ENCODE results near the gene RIPOR3.
"Not testable (repeated sequence)": the region's sequence is repeated elsewhere in the genome, so short reads cannot be mapped to it uniquely, and the experiment has no call there.

The RIPOR3 gene

DNA sequence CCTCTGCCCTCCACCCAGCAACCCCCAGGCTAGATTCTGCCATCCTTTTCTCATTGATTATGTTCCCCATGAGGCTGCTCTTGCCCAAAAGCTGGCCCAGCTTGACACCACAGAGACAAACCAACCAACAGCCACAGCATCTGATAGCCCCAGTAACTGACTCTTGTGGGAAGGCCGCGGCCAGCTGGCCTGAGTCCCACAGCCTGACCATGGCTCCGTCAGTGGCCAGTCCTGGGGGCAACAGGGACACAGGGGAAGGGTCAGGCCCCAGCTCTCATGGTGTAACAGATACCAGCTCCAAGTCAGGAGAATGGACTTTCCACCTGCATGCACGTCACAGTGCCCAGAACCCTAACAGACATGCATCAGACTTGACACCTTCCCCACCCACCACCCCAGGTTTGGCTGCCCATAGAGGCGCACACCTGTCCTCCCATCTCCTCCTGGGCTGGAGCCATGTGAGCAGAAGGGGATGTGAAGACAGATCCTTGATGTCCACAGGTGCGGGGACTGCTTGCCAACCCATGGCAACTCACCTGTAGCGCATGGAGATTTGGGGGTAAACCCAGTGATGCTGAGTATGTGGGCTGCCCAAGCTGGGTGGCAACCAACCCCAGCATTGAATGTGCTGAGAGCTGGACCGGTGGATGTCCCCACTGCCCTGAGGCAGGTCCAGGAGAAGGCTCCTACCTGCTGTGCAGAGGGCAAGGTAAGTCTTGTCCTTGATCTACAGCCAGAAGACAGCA lies 18.8 kb downstream of the RIPOR3 start:
- Mint-ChIP-seq H3K4me3 (no peak overlapping the region), H3K36me3 (no peaks in the 10 kb centered on the region), H3K27me3 (peaks cover 16% of the 10 kb centered on the region), H3K9me3 (peaks cover 2% of the 10 kb centered on the region), H3K27ac (no peak overlapping the region), H3K4me1 (peaks cover 3% of the 10 kb centered on the region)
- ATAC-seq (ENCODE audit: low read depth): no peak
- no peak for DNase-seq (ENCODE audit: low spot score in 2 of 2)

DNA sequence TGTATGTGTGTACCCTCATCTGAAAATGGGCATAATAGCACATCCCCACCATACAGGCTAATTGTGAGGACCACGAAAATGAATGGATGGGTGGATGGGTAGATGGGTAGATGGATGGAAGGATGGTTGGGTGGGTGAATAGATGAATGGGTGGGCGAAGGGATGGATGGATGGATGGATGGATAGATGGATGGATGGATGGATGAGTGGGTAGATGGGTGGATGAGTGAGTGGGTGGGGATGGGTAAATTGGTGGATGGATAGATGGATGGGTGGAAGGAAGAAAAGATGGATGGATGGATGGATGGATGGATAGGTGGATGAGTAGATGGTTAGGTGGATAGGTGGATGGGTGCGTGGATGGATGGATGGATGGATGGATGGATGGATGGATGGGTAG lies 19.7 kb downstream of the RIPOR3 start:
- ATAC-seq (ENCODE audit: low read depth): no peak
- Mint-ChIP-seq H3K4me1 (peaks cover 3% of the 10 kb centered on the region), H3K27me3 (peaks cover 18% of the 10 kb centered on the region), H3K9me3 (peaks cover 2% of the 10 kb centered on the region), H3K4me3 (no peak overlapping the region), H3K27ac (no peak overlapping the region), H3K36me3 (no peaks in the 10 kb centered on the region)
- no peak for DNase-seq (ENCODE audit: low spot score in 2 of 2)

DNA sequence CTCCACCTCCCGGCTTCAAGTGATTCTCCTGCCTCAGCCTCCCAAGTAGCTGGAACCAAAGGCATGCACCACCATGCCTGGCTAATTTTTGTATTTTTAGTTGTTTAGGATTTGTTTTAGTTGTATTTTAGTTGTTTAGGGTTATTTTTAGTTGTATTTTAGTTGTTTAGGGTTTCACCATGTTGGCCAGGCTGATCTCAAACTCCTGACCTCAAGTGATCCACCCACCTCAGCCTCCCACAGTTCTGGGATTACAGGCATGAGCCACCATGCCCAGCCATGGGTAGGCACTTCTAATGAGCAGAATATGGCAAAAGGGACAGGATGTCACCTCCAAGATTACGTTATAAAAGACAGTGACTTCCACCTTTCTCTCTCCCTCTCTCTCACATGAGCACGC lies 20.3 kb downstream of the RIPOR3 start:
- not testable (repeated sequence) for H3K9me3 Mint-ChIP-seq; H3K4me1 Mint-ChIP-seq; H3K4me3 Mint-ChIP-seq; H3K27ac Mint-ChIP-seq; ATAC-seq (ENCODE audit: low read depth); H3K36me3 Mint-ChIP-seq; DNase-seq (ENCODE audit: low spot score in 2 of 2)
- H3K27me3 Mint-ChIP-seq: peaks cover 21% of the 10 kb centered on the region

DNA sequence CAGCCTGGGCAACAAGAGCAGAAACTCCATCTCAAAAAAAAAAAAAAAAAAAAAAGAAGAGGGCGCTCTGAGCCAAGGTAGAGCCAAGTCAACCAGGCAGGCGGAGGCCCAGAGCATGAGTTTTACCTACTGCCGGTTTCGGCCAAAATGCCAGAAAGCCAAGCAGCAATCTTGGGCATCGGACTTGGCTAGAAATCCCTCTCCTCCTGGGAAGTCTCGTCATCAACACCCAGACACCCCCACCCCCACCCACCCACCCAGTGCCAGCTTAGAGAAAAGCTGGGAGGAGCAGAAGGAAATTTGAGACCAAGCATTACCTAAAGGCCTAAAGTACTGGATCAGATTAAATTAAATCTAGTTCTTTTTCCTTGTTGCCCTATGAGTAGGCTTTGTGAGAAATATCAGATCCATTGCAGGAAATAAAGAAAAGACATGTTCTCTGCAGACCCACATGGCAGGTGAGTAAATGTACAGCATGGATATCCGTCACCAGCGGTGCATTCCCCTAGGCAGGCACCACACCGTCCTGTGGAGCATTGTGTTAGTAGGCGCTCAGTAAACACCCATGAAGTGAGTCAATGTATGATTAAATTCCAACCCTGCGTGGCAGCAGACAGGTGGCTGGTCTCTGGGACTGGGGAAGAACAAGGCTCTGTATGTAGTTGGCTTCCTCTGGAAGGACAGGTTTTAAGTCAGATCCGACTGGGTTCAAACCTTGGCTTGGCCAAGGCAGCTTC lies 21.0 kb downstream of the RIPOR3 start:
- Mint-ChIP-seq H3K4me3 (no peak overlapping the region), H3K4me1 (peaks cover 3% of the 10 kb centered on the region), H3K36me3 (no peaks in the 10 kb centered on the region), H3K27me3 (peaks cover 21% of the 10 kb centered on the region), H3K9me3 (peaks cover 2% of the 10 kb centered on the region), H3K27ac (no peak overlapping the region)
- DNase-seq (ENCODE audit: low spot score in 2 of 2): no peak
- no peak for ATAC-seq (ENCODE audit: low read depth)

DNA sequence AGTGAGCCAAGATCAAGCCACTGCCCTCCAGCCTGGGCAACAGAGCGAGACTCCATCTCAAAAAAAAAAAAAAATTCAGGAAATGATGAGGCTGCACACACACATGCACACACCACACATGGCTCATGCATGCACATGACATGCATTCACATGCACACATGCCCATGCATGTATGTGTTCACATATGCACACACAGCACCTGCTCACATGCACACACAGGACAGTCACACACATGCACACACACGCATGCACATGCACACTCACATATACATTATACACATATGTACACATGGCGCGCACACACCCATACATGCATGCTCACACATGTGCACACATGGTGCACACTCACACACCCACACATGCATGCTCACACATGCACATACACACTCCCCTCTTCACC lies 22.5 kb downstream of the RIPOR3 start:
- Mint-ChIP-seq H3K27ac (no peak overlapping the region), H3K4me3 (no peak overlapping the region), H3K27me3 (peaks cover 25% of the 10 kb centered on the region), H3K9me3 (peaks cover 2% of the 10 kb centered on the region), H3K4me1 (peaks cover 3% of the 10 kb centered on the region), H3K36me3 (no peaks in the 10 kb centered on the region)
- DNase-seq (ENCODE audit: low spot score in 2 of 2) (no peak), ATAC-seq (ENCODE audit: low read depth) (no peak)

DNA sequence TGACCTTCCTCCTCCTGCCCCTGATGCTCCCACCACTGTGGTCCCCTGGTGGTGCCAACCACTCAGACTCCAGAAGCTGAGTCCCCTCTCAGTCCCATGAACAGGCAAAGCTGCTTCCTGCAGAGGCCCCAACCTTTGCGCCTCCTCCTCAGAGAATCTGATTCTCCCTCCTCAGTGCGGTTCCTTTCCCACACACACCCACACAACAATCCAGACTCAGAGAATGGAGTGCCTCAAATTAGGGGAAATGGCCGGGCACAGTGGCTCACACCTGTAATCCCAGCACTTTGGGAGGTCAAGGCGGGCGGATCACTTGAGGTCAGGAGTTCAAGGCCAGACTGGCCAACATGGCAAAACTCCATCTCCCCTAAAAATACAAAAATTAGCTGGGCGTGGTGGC lies 23.0 kb downstream of the RIPOR3 start:
- Mint-ChIP-seq H3K36me3 (no peaks in the 10 kb centered on the region), H3K4me3 (no peak overlapping the region), H3K27ac (no peak overlapping the region), H3K4me1 (peaks cover 3% of the 10 kb centered on the region), H3K27me3 (peaks cover 25% of the 10 kb centered on the region), H3K9me3 (peaks cover 2% of the 10 kb centered on the region)
- DNase-seq (ENCODE audit: low spot score in 2 of 2) (no peak), ATAC-seq (ENCODE audit: low read depth) (no peak)

DNA sequence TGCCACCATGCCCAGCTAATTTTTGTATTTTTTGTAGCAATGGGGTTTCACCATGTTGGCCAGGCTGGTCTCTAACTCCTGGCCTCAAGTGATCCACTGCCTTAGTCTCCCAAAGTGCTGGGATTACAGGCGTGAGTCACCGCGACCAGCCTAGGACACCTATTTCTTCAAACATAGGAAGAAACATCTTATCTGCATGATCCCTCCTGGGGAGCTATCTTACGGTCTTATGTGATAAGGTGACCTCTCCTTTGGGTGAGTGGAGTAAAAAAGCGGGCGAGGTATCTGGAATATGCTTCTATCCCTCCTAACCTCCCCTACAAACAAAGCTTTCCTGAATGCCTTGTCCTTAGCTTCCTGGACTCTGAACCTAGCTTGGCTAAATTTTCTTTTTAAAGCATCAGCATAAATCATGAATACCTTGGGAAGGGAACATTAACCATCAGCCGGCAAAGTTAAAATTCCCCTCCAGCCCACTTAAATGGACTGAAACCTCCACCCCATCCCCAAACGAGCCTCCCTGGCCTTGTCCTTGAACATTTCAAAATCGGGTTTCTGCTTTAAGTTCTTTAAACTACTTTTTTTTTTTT lies 24.5 kb downstream of the RIPOR3 start:
- Mint-ChIP-seq H3K4me1 (peaks cover 3% of the 10 kb centered on the region), H3K27me3 (peaks cover 29% of the 10 kb centered on the region), H3K27ac (no peak overlapping the region), H3K9me3 (peaks cover 2% of the 10 kb centered on the region), H3K36me3 (no peaks in the 10 kb centered on the region), H3K4me3 (no peak overlapping the region)
- no peak for ATAC-seq (ENCODE audit: low read depth)
- no peak for DNase-seq (ENCODE audit: low spot score in 2 of 2)

DNA sequence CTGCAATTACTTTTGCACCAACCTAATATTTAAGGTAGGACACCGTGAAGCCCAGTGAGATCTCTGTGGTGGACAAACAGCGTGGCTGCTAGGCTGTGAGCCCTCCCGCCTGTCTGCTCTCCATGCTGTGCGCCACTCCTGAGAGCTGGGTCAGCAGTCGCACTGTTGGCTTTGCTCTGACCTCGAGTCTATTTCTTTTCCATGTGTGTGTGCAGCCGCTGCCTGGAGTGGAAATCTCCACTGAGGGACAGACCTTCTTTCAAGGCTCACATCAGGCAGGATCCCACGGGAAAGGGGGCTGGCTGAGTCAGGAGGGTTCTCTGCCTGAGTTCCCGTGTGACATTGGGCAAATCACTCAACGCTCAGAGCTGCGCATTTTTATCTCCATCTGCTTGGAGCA lies 27.1 kb downstream of the RIPOR3 start:
- H3K27me3 Mint-ChIP-seq: peaks cover 33% of the 10 kb centered on the region
- H3K4me3 Mint-ChIP-seq: no peak overlapping the region
- no peak overlapping the region for H3K27ac Mint-ChIP-seq
- H3K9me3 Mint-ChIP-seq: peaks cover 2% of the 10 kb centered on the region
- DNase-seq (ENCODE audit: low spot score in 2 of 2): no peak
- ATAC-seq (ENCODE audit: low read depth): no peak
- no peaks in the 10 kb centered on the region for H3K36me3 Mint-ChIP-seq
- no peaks in the 10 kb centered on the region for H3K4me1 Mint-ChIP-seq

DNA sequence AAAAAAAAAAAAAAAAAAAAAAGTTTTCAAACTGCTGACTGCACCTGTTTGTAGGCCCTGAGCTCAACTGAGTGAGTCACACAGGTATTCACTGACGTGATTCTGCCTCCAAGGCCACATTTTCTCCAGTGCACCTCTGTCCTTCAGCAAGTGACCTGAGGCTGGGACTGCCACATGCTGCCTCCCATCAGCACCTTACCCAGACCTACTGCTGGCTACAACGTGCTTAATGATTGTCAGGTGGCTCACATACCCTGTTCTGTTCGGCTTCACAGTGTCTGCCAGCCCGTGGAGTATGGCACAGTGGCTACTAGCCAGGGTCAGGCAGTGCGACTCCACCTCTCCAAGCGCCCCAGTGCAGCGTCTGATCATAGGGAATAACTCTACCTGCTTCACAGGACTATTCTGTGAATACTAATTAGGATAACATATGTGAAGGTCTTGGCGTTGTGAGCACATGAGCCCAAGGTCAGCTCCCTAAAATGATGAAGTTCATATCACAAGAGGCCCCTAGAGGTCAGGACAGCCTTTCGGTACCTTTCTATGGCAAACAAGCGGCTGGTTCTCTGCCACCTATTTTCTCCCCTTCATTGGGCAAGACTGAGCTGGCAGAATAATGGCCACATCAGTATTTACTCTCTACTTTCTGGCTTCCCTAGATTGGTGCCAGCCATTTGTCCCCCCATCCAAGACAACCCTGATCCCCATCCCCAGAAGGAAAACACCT lies 28.1 kb downstream of the RIPOR3 start:
- Mint-ChIP-seq H3K27ac (no peak overlapping the region), H3K4me3 (no peak overlapping the region), H3K36me3 (no peaks in the 10 kb centered on the region), H3K27me3 (peaks cover 28% of the 10 kb centered on the region), H3K4me1 (no peaks in the 10 kb centered on the region), H3K9me3 (peaks cover 2% of the 10 kb centered on the region)
- no peak for DNase-seq (ENCODE audit: low spot score in 2 of 2)
- ATAC-seq (ENCODE audit: low read depth): no peak

DNA sequence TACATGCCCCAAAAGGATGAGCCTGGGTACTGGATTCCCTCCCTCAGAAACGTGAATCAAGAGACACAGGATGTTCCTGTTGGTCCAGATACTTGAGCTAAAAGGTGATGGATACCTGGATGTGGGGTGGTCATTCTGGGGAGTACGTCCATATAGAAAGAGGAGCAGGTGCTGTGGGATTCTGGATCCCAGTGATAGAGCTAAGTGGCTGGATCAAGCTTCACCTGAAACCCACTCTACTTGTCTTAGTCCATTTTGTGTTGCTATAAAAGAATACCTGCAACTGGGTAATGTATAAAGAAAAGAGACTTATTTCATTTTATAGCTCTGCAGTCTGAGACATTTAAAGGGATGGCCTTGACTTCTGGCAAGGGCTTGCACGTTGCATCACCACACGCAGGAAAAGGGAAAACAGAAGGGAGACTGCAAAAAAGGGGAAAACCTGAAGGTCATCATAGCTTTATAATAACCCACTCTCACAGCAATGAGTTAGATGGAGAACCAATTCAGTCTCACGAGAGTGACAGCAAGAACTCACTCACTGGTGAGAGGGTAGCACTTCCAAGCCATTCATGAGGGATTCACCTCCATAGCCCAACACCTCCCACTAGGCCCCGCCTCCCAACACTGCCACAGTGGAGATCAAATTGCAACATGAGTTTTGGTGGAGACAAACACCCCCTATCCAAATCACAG lies 31.2 kb downstream of the RIPOR3 start:
- Mint-ChIP-seq H3K36me3 (no peaks in the 10 kb centered on the region), H3K27ac (no peak overlapping the region), H3K27me3 (peaks cover 23% of the 10 kb centered on the region), H3K9me3 (peaks cover 2% of the 10 kb centered on the region), H3K4me1 (no peaks in the 10 kb centered on the region), H3K4me3 (no peak overlapping the region)
- DNase-seq (ENCODE audit: low spot score in 2 of 2) (no peak), ATAC-seq (ENCODE audit: low read depth) (no peak)

DNA sequence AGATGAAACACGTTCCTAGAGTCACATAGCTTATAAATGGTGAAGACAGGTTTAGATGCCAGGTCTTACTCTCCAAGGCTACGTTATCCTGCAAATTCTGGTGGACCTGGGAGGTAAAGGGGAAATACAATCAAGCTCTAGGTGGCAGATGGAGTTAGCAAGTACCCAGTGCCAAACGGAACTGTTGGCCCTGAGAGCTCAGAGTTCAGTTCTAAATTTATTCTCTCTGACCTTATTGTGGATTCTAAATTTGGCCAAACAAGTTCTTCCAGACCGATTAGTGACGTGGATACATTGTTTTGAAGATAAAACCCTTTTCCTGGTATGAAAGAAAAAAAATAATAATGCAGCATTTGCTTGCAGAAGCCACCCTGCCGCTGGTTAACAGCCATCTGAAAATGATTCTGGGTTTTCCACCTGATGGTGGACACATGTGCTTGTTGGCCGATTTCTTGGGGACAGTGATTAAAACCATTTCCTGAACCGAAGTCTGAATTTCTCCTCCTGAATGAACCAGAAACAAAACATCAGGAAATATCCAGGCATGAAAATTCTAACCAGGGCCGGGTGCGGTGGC lies 32.5 kb downstream of the RIPOR3 start:
- Mint-ChIP-seq H3K36me3 (no peaks in the 10 kb centered on the region), H3K27me3 (peaks cover 18% of the 10 kb centered on the region), H3K9me3 (peaks cover 2% of the 10 kb centered on the region), H3K4me3 (no peak overlapping the region), H3K4me1 (no peaks in the 10 kb centered on the region), H3K27ac (no peak overlapping the region)
- no peak for DNase-seq (ENCODE audit: low spot score in 2 of 2)
- no peak for ATAC-seq (ENCODE audit: low read depth)

DNA sequence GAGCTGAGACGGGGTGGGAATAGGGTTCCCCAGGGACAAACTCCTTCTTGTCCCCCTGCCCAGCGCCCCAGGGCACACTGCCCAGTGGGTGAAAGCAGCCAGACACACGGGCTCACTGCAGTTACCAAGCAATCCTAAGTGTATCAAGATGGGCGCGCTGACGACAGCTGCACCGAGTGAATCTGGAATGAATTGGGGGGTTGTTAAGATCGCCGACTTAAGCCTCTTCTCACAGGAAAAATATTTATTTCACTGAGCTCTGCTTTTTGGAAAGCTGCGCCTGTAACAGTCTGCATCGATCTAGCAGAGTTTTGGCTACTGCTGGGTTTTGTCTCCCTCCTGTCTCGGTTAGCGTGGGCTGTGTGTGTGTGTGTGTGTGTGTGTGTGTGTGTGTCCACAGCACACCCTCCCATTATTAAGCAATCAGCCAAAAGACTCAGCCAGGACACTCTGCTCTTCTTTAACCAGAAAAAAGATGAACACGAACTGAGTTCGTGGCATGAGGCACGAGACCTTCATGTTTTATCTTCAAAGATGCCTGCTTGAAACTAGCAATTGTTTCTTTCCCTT lies 35.9 kb downstream of the RIPOR3 start:
- Mint-ChIP-seq H3K27ac (no peak overlapping the region), H3K9me3 (peaks cover 2% of the 10 kb centered on the region), H3K27me3 (peaks cover 9% of the 10 kb centered on the region), H3K36me3 (no peaks in the 10 kb centered on the region), H3K4me3 (no peak overlapping the region), H3K4me1 (no peaks in the 10 kb centered on the region)
- DNase-seq (ENCODE audit: low spot score in 2 of 2): no peak
- no peak for ATAC-seq (ENCODE audit: low read depth)

DNA sequence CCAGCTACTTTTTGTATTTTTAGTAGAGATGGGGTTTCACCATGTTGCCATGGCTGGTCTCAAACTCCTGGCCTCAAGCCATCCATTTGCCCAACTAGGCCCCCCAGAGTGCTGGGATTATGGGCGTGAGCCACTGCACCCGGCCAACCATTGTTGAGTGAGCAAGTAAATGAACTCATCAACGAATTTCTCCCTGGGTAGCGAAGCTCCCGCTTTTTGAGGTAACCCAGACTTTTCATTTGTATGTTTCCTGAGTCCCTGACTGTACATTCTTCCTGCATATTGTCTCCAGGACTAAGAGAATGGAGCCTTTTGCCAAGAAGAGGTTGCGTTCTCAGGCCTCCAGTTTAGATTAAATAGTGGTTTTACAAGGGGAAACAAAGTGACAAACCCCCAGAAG lies 36.4 kb downstream of the RIPOR3 start:
- no peaks in the 10 kb centered on the region for H3K36me3 Mint-ChIP-seq
- H3K27ac Mint-ChIP-seq: no peak overlapping the region
- H3K27me3 Mint-ChIP-seq: peaks cover 6% of the 10 kb centered on the region
- no peak for DNase-seq (ENCODE audit: low spot score in 2 of 2)
- ATAC-seq (ENCODE audit: low read depth): no peak
- no peak overlapping the region for H3K4me3 Mint-ChIP-seq
- peaks cover 2% of the 10 kb centered on the region for H3K9me3 Mint-ChIP-seq
- no peaks in the 10 kb centered on the region for H3K4me1 Mint-ChIP-seq
